IPS DF 19.7 (cell line): ENCODE results near the gene PPP1R9B.

Experiments used
- DNase-seq: peaks from one replicate; pipeline ENCODE4 v3.0.0-alpha.2; 2013; ENCODE audit warnings: low read depth, low spot score

PPP1R9B gene

DNA sequence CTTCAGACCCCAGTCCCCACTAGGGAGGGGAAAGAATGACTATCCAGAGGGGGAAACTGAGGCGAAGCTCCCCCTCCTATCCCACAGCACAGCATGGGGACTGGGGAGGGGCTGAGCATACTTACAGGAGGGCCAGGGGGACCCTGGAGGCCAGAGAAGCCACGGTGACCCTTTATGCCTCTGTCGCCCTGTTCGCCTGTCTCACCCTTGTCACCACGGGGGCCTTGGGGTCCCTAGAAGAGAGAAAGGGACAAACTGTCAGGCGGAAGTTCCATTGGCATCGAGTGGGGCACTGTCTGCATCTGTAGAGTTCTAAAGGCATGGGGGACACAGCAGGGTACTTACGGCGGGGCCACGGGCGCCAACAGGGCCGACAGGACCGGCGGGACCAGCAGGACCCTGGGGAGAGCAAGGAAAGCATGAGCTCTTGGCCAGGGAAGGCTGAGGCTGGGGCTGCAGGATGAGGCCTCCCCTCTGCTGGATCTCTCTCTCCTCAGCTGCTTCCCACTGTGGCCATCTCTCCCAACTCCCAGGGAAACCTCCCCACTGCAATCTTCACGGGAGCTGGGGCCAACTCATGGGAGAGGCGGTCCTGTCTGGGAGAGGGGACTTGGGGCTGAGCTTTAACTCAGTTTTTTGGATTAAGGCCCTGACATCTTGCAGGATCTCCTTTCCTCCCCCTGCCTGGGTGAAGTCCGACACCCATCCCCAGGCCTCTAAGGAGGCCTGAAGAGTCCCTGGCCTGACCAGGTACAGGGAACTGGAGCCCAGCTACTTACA, 37.5 kb upstream of the PPP1R9B start:
- no peak for DNase-seq

DNA sequence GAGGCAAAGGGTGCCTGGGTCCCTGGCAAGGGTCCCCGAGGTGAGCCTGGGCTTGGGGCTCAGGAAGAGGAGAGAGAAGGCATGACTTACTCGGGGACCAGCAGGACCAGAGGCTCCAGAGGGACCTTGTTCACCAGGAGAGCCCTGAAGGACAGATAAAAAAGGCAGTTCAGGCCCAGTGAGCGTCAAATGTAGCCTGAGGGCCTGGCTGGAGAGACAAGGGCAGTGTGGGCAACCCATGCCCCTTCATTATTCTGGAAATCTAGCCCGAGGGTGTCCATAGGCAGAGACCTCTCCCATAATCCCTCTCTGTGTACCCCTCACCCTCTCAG, 36.9 kb upstream of the PPP1R9B start:
- no peak for DNase-seq

DNA sequence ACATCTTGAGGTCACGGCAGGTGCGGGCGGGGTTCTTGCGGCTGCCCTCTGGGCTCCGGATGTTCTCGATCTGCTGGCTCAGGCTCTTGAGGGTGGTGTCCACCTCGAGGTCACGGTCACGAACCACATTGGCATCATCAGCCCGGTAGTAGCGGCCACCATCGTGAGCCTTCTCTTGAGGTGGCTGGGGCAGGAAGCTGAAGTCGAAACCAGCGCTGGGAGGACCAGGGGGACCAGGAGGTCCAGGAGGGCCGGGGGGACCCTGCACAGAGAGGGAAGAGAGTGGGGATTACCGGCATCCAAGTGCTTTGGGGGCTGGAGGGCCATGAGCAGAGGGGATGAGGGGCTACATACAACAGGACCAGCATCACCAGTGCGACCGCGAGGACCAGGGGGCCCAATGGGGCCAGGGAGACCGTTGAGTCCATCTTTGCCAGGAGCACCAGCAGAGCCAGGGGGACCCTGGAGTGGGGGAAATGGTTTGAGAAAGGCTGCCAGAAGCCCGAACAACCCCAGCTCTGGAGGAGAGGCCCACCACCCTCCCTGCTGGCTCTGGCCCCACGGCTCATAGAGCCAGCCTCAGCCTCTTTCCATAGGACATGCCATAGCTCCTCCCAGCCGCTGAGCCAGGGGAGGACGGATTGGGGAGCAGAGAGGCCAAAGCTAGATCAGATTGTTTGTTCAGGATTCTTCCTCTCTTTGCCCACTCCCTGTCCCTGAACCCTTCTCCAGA, 36.4 kb upstream of the PPP1R9B start:
- no peak for DNase-seq

DNA sequence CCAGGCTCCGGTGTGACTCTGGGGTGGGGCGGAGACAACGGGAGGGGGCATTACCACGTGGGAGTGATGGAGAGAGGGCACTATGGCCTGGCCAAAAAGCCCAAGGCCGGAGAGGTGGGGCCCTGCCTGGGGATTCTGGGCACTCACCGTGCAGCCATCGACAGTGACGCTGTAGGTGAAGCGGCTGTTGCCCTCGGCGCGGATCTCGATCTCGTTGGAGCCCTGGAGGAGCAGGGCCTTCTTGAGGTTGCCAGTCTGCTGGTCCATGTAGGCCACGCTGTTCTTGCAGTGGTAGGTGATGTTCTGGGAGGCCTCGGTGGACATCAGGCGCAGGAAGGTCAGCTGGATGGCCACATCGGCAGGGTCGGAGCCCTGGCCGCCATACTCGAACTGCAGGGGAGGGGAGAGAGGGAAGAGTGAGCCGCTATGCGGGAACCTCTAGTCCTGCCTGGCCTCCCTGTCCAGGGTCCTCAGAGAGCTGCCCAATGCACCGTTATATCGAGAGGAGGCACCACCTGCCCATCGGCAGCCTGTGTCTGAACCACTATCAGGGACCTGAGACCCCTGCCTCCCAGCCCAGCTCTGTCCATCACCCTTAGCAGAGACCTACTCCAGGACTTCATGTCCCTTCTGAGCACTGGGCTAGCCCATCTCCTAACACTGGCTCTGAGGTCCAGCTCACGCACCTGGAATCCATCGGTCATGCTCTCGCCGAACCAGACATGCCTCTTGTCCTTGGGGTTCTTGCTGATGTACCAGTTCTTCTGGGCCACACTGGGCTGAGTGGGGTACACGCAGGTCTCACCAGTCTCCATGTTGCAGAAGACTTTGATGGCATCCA, 35.4 kb upstream of the PPP1R9B start:
- no peak for DNase-seq

DNA sequence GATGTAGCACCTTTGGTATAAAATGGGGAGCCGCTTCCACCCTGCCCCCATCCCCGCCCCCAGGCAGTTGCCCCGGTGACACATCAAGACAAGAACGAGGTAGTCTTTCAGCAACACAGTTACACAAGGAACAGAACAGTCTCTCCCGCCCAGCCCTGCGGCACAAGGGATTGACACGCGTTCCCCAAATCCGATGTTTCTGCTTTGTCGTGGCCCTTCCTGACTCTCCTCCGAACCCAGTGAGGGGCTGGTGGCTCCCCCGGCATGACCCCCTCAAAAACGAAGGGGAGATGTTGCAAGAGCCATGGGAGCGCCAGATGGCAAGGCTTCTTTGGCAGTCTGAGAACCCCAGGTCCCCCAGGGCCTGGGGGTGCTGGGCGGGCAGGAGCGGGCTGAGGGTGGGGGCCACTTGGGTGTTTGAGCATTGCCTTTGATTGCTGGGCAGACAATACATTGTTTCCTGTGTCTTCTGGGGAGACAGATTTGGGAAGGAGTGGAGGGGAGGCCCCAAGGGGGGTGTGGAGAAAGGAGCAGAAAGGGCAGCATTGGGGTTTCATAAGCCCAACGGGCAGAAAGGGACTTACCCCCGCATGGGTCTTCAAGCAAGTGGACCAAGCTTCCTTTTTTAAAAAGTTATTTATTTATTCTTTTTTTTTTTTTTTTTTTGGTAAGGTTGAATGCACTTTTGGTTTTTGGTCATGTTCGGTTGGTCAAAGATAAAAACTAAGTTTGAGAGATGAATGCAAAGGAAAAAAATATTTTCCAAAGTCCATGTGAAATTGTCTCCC, 34.3 kb upstream of the PPP1R9B start:
- DNase-seq, result no peak

DNA sequence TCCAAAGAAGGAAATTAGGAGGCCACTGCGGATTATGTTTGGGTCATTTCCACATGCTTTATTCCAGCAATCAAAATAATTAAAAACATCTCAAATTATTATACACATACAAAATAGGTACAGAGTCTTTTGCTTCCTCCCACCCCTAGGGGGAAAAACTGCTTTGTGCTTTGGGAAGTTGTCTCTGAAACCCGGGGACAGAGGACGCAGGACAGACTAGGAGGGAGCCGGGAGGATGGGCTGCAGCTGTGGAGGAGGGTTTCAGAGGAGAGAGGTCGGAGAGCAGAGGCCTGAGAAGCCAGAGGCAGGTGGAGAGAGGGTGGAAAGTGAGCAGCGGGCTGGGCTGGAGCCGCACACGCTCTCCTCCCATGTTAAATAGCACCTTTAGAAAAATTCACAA, 33.6 kb upstream of the PPP1R9B start:
- no peak for DNase-seq

DNA sequence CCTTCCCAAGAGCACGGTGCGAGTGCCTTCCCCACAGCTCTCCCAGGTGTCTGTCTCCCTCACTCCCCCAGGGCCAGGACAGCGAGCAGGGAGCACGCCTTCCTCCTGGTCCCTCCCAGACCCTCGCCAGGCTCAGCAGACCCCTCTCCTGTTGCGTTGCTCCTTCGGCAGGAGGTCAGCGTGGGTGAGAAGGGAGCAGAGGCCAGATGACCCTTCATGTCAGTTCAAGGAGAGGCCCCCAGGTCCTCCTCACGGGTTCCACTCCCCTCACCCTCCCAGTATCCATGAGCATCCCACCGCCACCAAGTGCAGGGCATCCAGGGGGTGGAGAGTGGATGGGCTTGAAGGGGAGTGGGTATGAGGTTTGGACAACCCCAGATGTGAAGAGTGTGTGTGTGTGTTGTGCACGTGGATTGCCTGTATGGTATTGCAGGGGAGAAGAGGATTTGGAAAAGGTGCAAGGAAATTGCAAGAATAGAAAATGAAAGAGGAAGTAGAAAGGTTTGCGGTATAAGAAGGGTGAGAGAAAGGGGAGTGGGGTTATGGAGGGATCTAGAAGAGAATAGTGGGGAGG, 33.0 kb upstream of the PPP1R9B start:
- DNase-seq, result no peak

DNA sequence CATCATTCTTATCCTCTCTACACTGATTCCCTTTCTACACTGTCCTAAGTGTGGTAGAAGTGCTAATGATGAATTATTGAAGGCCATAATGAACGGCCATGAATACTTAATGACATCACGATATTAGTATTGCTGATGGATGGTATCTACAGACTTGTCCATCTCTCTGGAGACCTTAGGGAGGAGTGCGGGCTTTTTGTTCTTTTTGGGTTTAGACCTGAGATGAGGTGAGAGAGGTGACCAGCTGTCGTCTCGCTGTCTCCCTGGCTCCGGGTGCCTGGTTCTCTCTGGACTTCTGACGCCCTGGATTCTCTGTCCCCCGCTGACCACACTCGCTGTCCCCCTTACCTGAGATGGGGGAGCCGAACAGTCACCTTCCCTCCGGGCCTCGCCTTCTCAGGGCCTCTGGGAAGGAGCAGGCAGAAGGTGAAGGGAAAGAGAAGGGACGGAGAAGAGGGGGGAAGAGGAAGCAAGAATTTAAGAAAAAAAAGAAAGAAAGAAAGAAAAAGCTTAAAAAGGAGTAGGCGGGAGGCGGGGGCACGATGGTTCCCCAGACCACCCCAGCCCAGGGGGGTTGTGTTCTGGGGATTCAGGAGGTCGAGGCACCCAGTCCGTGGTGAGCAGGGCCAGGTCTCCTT, 32.4 kb upstream of the PPP1R9B start:
- no peak for DNase-seq

DNA sequence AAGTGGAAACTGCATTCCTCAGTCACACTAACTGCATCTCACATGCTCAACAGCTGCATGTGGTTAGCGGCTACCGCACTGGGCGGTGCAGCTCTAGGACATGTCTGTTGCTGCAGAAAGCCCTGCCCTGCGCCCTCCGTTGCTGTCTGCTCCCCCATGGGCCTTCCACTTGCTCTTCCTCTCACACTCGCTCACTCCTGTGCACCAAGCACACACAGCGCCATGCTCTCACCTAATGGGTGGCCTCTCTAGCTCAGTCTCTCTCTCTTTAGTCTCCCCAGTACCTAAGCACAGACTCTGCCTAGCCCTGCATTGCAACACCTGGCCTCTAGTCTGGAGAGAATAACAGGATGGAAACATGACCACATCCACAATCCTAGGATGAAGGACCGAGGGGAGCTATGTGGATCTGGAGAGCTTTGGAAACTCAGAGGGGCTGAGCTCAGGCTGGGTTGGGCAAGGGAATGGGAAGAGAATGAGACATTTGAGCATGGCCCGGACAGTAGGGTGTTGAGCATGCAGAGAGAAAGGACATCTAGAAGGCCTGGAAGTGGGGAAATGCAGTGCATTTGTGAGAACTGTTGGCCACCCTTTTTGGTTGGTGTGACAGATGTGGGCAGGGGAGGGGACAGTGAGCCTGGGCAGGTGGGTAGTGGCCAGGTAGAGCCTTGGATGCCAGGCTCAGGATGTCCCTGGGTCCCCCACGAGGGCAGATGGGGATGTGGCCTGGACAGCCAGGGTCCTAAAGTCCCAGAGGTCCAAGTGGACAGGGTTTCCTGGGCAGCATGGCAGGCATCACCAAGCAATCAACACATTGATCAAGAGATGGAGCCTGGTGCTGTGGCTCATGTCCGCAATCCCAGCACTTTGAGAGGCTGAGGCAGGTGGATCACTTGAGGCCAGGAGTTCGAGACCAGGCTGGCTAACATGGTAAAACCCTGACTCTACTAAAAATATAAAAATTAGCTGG, 31.4 kb upstream of the PPP1R9B start:
- DNase-seq, result no peak

DNA sequence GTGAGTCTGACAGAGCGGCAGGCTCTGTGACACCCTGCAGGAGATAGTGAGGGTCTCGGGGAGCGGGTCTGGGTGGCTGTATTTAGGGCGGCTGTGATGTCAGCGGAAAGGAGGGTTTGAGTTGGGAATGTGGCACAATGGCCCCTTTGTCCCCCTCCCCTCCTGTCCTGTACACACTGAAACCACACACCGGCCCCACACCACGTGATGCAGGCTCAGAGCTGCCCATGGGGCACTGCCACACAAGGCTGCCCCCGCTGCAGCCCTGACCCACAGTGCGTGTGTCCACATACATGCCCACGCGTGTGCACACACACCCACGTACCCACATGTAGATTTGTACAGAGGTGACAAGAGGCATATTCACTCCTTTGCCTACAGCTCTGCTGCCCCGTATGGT, 30.7 kb upstream of the PPP1R9B start:
- no peak for DNase-seq

DNA sequence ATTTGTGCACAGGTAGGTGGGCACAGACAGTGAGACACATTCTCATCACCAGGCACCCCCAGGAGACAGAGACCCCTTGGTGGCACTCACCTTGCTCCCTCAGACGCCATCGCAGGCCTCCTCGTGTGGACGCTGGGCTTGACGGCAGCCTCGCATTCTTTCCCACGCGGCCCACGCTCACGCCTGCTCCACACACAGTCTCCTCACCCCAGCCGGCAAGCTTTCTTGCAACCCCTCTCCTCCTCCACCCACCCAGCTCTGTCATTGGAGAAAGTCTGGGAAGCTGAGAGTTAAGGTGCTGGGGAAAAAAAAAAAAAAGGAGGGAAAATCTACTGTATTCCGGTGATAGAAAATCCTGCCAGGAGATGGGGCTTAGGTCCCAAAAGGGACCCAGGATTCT, 30.1 kb upstream of the PPP1R9B start:
- DNase-seq, result no peak

DNA sequence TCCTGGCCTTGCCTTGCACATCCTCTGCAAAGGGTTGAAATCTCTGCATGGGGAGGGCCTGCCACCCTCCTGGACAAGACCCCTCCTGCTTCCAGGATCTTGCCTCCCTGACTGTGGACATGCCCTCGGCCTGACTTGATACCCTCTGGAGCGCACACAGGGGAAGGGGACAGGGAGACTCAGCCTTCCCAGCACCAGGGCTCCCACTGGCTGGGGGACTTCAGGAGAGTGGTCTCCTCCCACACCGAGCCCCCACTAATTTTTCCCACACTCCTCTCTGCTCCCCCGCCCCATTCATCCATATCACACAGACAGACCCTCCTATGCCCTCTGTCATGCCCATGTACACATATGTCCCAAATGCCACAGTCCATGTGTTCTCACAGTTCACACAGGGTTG, 29.6 kb upstream of the PPP1R9B start:
- no peak for DNase-seq

DNA sequence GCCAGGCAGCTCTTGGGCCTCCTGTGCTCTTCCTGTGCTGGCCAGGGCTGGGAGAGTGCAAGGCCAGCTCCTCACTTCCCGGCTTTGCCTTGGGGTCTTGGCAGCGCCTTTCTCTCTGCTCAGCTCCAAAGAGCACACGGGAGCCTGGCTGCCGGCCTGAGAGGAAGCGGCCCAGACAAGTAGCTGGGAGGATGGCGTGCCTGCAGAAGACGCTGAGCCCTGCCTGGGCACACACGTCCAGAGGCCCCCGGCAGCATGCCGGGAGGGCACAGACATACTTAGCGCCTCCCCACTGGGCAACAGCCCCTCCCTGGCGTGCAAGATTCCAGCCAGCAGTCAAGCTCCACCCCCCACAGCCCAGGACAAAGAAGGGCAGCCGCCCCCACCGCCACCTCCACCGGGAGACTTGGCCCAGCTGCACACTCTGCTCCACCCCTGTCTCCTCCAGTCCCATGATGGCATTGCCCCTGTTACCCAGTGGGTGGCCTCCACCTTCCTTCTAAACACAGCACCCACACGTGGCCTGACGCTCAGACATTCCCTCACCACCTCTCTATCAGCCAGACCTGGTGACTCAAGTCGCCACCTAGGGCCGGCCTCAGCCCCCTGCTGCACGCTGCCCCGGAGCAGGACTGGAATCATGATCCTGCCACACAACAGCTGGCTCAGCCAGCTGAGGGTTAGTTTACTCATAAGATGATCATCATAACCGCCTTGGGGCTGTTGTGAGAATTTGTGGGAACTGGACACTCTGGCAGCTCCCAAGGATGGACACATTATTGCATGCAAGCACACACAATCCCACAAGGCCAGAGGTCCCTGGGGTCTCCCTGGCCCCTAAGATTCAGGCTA, 27.7 kb upstream of the PPP1R9B start:
- DNase-seq, result no peak

DNA sequence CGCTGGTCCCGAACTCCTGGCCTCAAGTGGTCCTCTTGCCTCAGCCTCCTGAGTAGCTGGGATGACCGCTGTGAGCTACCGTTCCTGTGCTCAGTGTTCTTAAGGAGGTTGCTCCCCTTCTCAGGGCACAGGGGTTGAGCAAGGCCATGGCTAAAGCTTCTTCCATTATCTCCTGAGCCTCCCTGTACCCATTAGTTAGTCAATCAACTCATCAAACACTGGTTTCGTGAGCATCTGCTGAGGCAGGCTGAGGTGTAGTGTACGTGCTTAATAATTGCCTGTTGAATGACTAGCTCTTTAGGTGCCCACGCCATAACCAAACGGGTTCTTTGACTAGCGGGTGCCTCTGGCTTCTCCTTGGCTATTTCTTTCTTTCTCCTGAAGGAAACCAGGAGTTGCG, 27.0 kb upstream of the PPP1R9B start:
- DNase-seq, result no peak

DNA sequence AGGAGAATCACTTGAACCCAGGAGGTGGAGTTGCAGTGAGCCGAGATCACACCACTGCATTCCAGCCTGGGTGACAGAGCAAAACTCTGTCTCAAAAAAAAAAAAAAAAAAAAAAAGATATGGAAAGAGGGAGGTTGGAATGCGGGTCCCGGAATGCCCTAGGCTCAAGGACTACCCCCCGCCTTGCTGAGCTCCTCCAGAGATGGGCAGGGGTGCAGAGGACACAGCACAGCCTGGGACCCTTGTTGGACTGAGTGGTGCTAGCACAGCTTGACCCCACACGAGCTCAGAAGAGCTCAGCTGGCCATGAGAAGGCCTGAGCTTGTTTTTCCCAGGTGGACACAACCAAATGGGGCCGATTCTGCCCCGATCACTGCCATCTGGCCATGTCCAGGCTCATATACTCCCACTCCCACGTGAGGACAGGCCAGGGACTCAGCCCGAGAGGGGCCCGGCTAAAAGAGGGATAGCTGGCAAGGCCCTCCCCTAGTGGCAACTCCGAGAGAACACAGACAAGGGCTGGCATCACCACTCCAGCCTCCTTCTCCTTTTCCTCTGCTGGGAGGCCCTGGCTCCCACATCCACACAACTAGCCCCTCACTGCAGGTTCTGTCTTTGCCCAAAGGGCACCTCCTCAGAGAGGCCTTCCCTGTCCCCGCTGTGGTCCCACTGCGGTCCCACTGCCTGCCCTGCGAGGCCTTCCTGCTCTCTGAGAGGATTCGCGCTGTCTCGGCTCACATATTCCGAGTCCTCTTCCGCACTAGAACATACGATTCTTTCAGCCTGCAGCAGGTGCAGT, 26.3 kb upstream of the PPP1R9B start:
- no peak for DNase-seq

DNA sequence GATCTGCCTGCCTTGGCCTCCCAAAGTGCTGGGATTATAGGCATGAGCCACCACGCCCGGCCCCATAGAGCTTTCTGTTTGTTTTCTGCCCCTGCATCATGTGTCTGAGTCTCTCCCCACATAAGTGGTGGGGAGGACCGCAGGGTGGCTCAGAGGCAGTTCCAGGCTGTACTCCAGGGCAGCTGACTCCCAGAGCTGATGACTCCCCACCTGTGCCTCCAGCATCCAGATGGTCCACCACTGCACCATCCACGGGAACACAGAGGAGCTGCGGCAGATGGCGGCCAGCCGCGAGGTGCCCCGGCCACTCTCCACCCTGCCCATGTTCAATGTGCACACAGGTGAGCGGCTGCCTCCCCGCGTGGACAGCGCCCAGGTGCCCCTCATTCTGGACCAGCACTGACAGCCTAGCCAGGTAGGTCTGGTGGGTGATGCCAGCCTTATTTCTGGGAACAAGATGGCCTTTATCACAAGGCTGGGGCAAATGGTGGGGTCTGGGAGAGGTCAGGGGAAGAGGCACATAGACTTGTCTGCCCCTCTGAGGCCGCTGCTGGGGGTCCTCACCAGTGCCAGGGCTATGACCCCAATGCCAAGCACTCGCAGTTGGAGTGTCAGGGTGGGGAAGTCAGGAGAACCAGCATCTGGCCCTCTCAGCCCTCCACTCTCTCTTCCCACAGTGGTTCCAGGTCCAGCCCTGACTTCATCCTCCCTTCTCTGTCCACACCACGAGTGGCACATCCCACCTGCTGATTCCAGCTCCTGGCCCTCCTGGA, 24.7 kb upstream of the PPP1R9B start:
- DNase-seq, result no peak

DNA sequence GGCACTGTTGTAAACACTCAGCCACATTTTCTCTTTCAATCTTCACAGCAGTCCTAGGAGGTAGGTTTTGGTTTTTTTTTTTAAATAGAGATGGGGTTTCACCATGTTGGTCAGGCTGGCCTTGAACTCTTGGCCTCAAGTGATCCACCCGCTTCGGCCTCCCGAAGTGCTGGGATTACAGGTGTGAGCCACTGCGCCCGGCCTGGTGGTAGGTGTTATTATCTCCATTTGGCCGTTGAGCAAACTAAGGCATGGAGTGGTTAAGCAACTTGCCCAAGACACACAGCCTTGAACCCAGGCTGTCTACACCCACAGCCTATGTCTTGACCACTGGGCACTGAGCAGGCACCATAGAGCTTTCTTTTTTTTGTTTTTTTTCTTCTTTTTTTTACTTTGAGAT, 24.0 kb upstream of the PPP1R9B start:
- no peak for DNase-seq
